K562 (cell line): Measurements from ENCODE around the gene ALK. TPM values are rescaled to one million over a fixed set of nuclear protein-coding genes. Genes with fewer than 3 reads are reported as not detected.

Source experiments
- CEBPZ ChIP-seq: fragments of 150-350 bp; IDR thresholded peaks from 2 replicates; pipeline ENCODE4 v1.6.1; 2014; ENCODE audit warnings: low read depth, mild to moderate bottlenecking, low read length, borderline replicate concordance
- ESRRA ChIP-seq: fragments of 450-650 bp; IDR thresholded peaks from 2 replicates; pipeline ENCODE4 v1.6.1; 2014; ENCODE audit warnings: low read depth, mild to moderate bottlenecking, moderate library complexity, borderline replicate concordance
- HLTF ChIP-seq: fragments of 450-650 bp; IDR thresholded peaks from 2 replicates; pipeline ENCODE4 v1.6.1; 2016
- NUFIP1 ChIP-seq: fragments of 450-650 bp; IDR thresholded peaks from 2 replicates; pipeline ENCODE4 v1.6.1; 2018; ENCODE audit not compliant: partially characterized antibody
- SFPQ ChIP-seq: fragments of 200-400 bp; formaldehyde crosslinking; IDR thresholded peaks from 2 replicates; pipeline ENCODE4 v1.6.1; 2017; ENCODE audit warnings: mild to moderate bottlenecking, low read depth, low read length, moderate library complexity
- TAF7 ChIP-seq: fragments of 450-650 bp; IDR thresholded peaks from 2 replicates; pipeline ENCODE4 v1.6.1; 2016; ENCODE audit warnings: missing genetic modification characterization, missing compliant biosample characterization
- ZBTB12 ChIP-seq: fragments of 250-450 bp; sonication (Bioruptor Pico); IDR thresholded peaks from 2 replicates; pipeline ENCODE4 v1.4.0; 2020
- ZNF436 ChIP-seq: fragments of 250-450, 450-650 bp; sonication (Bioruptor Pico); formaldehyde crosslinking; IDR thresholded peaks from 2 replicates; pipeline ENCODE4 v1.7.0; 2020; ENCODE audit warnings: mild to moderate bottlenecking
- ZNF511 ChIP-seq: sonication (generic); formaldehyde crosslinking; IDR thresholded peaks from 2 replicates; pipeline ENCODE4 v1.8.0; 2022; ENCODE audit warnings: mild to moderate bottlenecking, missing genetic modification reagents
- polyA plus RNA-seq, 8 experiments: library from polyadenylated mRNA; depleted of rRNA in 4 of 8; stranded (reverse) in 5 of 8; unstranded in 3 of 8; fragments of >200 nt; fragmentation: Nextera tagmentation in 2 of 8; fragmentation: Illumina TruSeq in 1 of 8; extraction: Ambion mirVana in 2 of 8; extraction: Trizol in 1 of 8; gene quantifications; 2 replicates each; pipeline versions ENCODE4 v1.2.1 to v1.2.3, GENCODE V29; 2011 to 2014; ENCODE audit warnings: inconsistent platforms in 1 of 8, missing spikeins in 1 of 8
- total RNA-seq, 7 experiments: library from RNA; depleted of rRNA in 6 of 7; stranded (reverse); fragments of >200 nt in 6 of 7; fragmentation: Illumina TruSeq in 2 of 7; extraction: Trizol in 2 of 7; gene quantifications; 2 replicates each; pipeline versions ENCODE4 v1.2.1 to v1.2.3, GENCODE V29; 2011 to 2021; ENCODE audit warnings: low replicate concordance in 1 of 7

Gene ALK
- total and polyA plus RNA-seq, 9 of the 15 experiments (the other 6 are each of a cell fraction or from before 2014, with no cell fraction given) = not detected

- TF ChIP-seq NUFIP1 = no peak
- no peak for TF ChIP-seq HLTF
- TF ChIP-seq ESRRA = no peak
- no peak for TF ChIP-seq SFPQ
- TF ChIP-seq CEBPZ = no peak
- no peak for TF ChIP-seq ZBTB12 (CRISPR knock-in tag)
- TF ChIP-seq TAF7 (tag) = no peak
- no peak for TF ChIP-seq ZNF436 (CRISPR knock-in tag)
- TF ChIP-seq ZNF511 (CRISPR knock-in tag) = no peak
- TF ChIP-seq, all 486 proteins: peak for 0
Measured at GRCh38 chr2:29360016-29360784, 561.2 kb downstream of the ALK start (continued).
